22Rv1 (cell line): Measurements from ENCODE around the gene CRACR2B.

Source experiments
- ZFX ChIP-seq: fragments of 450-650 bp; IDR thresholded peaks from 2 replicates; pipeline ENCODE4 v1.6.1; 2017; ENCODE audit warnings: antibody characterized with exemption, borderline replicate concordance
- TF ChIP-seq, protein P1 (sequence below): fragments of 450-650 bp; IDR thresholded peaks from 2 replicates; pipeline ENCODE4 v1.5.1; 2017; ENCODE audit warnings: mild to moderate bottlenecking

DNA sequence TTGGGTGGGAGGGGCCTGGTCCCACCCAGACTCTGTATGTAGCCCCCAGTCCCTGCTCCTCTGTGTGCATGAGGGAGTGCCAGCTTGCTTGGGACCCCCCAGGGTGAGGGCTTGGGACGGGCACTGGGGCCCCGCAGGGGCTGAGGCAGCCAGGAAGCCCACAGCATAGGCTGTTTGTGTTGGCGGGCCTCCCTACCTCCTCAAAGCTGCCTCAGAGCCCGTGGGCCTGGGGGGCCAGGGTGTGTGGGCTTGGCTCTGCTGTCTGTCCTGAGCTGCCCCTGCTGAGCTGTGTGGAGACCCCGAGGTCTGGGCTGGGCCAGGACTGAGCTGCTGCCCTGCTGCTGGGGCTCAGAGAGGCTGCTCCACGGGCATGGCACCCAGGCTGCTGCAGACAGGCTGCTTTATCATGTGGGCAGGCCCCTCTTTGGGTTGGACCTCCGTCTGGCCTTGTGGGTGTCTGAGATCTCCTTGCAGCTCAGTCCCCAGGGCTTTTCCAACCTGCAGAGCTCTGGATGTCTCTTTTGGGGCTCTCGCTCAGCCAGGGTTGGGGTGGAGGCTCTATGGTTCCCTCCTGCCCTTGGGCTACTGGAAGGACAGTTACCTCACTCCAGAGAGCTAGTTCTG, 18.3 kb downstream of the CRACR2B start:
- TF ChIP-seq ZFX, result no peak
- TF ChIP-seq, protein P1, sequence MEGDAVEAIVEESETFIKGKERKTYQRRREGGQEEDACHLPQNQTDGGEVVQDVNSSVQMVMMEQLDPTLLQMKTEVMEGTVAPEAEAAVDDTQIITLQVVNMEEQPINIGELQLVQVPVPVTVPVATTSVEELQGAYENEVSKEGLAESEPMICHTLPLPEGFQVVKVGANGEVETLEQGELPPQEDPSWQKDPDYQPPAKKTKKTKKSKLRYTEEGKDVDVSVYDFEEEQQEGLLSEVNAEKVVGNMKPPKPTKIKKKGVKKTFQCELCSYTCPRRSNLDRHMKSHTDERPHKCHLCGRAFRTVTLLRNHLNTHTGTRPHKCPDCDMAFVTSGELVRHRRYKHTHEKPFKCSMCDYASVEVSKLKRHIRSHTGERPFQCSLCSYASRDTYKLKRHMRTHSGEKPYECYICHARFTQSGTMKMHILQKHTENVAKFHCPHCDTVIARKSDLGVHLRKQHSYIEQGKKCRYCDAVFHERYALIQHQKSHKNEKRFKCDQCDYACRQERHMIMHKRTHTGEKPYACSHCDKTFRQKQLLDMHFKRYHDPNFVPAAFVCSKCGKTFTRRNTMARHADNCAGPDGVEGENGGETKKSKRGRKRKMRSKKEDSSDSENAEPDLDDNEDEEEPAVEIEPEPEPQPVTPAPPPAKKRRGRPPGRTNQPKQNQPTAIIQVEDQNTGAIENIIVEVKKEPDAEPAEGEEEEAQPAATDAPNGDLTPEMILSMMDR, result no peak
